ENCODE measurements around the gene MATCAP1. TPM values are rescaled to one million over a fixed set of nuclear protein-coding genes. Genes with fewer than 3 reads are reported as not detected.

The MATCAP1 gene
- total and polyA plus RNA-seq, 4 donors: 18.5 to 41.8 (median 26.0) TPM

DNA sequence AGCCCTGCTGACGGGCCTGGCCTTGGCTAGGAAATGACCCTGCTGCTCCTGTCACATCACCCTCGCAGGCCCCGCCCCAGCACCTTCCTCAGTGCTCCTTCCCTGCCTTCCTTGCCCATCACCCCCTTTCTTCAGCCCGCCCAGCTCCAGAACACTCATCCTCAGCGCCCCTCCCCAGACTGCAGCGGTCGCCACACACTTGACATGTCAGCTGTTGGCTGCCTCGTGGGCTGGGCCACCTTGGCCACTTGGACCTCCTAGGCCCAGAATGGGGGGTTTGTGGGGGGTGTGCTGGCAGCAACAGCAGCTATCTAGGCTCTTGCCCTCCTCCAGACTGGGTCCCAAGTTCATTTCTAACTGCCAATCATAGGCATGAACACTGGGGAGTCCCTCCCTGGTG is 25.8 kb upstream of the MATCAP1 start:
- H3K4me3 ChIP-seq: no peak overlapping the region
- no peak overlapping the region for H3K9ac ChIP-seq (ENCODE audit: insufficient read depth in 1 of 2, low read length in 2 of 2)
- peaks cover 0 to 7% (median 0%) of the 10 kb centered on the region in 5 donors for H3K4me1 ChIP-seq (ENCODE audit: control insufficient read depth in 5 of 5, insufficient read depth in 5 of 5, low read length in 5 of 5)
- 88 to 90% methylated on average over 8 of the region's 8 CpGs for WGBS, 2 donors
- ATAC-seq (ENCODE audit: insufficient read depth, low FRiP score) (no peak), DNase-seq (no peak)
- H3K9me3 ChIP-seq (ENCODE audit: control insufficient read depth in 4 of 4, insufficient read depth in 3 of 4, low read length in 3 of 4): no peaks in the 10 kb centered on the region
- no peak overlapping the region for H3K27ac ChIP-seq (ENCODE audit: low read depth in 1 of 2, low read length in 1 of 2)
- H3K36me3 ChIP-seq (ENCODE audit: control insufficient read depth in 4 of 4, insufficient read depth in 4 of 4, low read length in 4 of 4): peaks cover 0 to 4% (median 2%) of the 10 kb centered on the region in 4 donors
- no peaks in the 10 kb centered on the region for H3K27me3 ChIP-seq (ENCODE audit: control insufficient read depth in 3 of 3, insufficient read depth in 3 of 3, low read length in 2 of 3)
- TF ChIP-seq, protein P1, sequence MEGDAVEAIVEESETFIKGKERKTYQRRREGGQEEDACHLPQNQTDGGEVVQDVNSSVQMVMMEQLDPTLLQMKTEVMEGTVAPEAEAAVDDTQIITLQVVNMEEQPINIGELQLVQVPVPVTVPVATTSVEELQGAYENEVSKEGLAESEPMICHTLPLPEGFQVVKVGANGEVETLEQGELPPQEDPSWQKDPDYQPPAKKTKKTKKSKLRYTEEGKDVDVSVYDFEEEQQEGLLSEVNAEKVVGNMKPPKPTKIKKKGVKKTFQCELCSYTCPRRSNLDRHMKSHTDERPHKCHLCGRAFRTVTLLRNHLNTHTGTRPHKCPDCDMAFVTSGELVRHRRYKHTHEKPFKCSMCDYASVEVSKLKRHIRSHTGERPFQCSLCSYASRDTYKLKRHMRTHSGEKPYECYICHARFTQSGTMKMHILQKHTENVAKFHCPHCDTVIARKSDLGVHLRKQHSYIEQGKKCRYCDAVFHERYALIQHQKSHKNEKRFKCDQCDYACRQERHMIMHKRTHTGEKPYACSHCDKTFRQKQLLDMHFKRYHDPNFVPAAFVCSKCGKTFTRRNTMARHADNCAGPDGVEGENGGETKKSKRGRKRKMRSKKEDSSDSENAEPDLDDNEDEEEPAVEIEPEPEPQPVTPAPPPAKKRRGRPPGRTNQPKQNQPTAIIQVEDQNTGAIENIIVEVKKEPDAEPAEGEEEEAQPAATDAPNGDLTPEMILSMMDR (IDR thresholded peaks at IDR 0.05; ENCODE audit: control extremely low read depth, extremely low read depth): no peak

DNA sequence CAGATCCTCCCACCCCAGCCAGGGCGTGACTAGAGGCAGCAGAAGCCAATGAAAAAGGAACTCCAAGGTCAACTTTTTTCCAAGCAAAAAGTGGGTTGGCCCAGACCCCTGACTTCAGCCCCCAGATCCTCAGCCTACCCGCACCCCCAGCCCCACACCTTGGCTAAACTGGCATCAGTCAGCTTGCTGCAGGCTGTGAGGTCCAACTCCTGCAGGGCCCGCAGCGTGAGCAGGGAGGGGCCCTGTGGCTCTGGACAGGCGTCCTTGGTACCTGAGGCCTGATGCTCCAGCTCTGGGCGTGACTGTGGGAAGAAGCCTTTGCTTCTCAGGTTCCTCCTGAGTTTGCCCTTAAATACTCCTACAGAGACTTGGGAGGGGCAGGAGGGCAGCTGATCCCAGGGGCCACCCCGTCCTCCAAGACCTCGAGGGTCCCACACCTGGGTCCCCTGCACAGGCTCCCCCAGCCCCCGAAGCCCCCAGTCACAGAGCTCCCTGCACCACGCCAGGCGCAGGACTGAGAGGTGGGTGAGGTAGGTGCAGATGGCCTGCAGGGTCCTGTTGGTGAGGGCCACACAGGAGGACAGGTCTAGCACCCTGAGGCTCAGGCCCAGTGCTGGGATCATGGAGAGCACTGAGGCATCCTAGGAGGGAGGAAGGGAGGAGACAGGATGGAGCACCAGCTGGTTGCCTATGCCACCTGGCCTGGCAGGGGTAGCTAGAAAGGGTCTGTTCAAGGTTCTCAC is 24.6 kb upstream of the MATCAP1 start:
- ATAC-seq (ENCODE audit: insufficient read depth, low FRiP score): no peak
- no peaks in the 10 kb centered on the region for H3K9me3 ChIP-seq (ENCODE audit: control insufficient read depth in 4 of 4, insufficient read depth in 3 of 4, low read length in 3 of 4)
- no peak for DNase-seq
- H3K36me3 ChIP-seq (ENCODE audit: control insufficient read depth in 4 of 4, insufficient read depth in 4 of 4, low read length in 4 of 4): peaks cover 3 to 12% (median 3%) of the 10 kb centered on the region in 4 donors
- no peak overlapping the region for H3K9ac ChIP-seq (ENCODE audit: insufficient read depth in 1 of 2, low read length in 2 of 2)
- H3K4me3 ChIP-seq: no peak overlapping the region
- WGBS, 2 donors: 95 to 96% methylated on average over 11 of the region's 11 CpGs
- peaks cover 0 to 7% (median 0%) of the 10 kb centered on the region in 5 donors for H3K4me1 ChIP-seq (ENCODE audit: control insufficient read depth in 5 of 5, insufficient read depth in 5 of 5, low read length in 5 of 5)
- TF ChIP-seq, protein P1 (IDR thresholded peaks at IDR 0.05; ENCODE audit: control extremely low read depth, extremely low read depth): no peak
- no peaks in the 10 kb centered on the region for H3K27me3 ChIP-seq (ENCODE audit: control insufficient read depth in 3 of 3, insufficient read depth in 3 of 3, low read length in 2 of 3)
- no peak overlapping the region for H3K27ac ChIP-seq (ENCODE audit: low read depth in 1 of 2, low read length in 1 of 2)

DNA sequence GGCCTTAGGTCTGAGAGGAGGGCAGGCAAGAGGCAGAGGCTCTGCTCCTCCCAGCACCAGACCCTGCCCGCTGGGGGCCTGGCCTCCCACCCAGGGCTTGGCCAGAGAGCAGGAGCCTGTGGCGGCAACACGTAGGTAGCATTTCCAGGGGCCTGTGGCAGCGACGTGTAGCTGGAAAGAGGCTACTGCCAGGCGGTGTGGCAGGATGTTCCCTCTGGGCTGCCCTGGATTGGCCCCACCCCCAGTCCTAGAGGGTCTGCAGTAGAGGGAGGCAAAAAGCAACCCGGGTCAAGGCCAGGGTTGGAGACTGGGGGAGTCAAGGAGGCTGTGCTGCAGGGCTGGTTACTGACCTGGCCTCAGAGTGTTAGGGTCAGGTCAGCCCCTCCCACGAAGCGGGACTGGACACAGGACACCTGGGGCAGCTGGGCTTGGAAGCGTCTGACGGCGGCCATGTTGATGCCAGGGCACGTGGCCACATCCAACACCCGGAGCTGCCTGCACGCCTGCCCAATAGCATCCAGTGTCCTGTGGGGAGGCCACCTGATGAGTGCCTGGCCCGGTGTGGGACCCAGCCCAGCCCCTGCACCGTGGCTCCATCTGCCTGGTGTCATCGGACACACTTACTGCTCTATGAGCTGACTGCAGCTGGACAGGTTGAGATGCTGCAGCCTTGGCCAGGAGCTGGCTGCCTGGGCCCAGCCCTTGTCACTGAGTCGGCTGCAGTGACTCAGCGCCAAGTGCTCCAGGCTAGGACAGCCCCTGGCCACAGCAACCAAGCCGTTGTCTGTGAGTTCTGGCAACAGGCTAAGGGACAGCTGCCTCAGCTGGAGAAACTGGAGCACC is 23.7 kb upstream of the MATCAP1 start:
- no peaks in the 10 kb centered on the region for H3K9me3 ChIP-seq (ENCODE audit: control insufficient read depth in 4 of 4, insufficient read depth in 3 of 4, low read length in 3 of 4)
- no peak overlapping the region for H3K27ac ChIP-seq (ENCODE audit: low read depth in 1 of 2, low read length in 1 of 2)
- 74 to 80% methylated on average over 21 of the region's 21 CpGs for WGBS, 2 donors
- H3K36me3 ChIP-seq (ENCODE audit: control insufficient read depth in 4 of 4, insufficient read depth in 4 of 4, low read length in 4 of 4): peaks cover 3 to 20% (median 3%) of the 10 kb centered on the region in 4 donors
- ATAC-seq (ENCODE audit: insufficient read depth, low FRiP score) (peak; percentile 21), DNase-seq (no peak)
- TF ChIP-seq, protein P1 (IDR thresholded peaks at IDR 0.05; ENCODE audit: control extremely low read depth, extremely low read depth): no peak
- H3K4me3 ChIP-seq: no peak overlapping the region
- H3K9ac ChIP-seq (ENCODE audit: insufficient read depth in 1 of 2, low read length in 2 of 2): no peak overlapping the region
- H3K27me3 ChIP-seq (ENCODE audit: control insufficient read depth in 3 of 3, insufficient read depth in 3 of 3, low read length in 2 of 3): no peaks in the 10 kb centered on the region
- peaks cover 0 to 7% (median 0%) of the 10 kb centered on the region in 5 donors for H3K4me1 ChIP-seq (ENCODE audit: control insufficient read depth in 5 of 5, insufficient read depth in 5 of 5, low read length in 5 of 5)
